HepG2 (cell line): ENCODE results near the gene ATG7.

ENCODE experiments used
- CTCF ChIP-seq: sonication (generic); formaldehyde crosslinking; IDR thresholded peaks from 2 replicates; pipeline ENCODE4 v1.5.0; 2020; ENCODE audit warnings: mild to moderate bottlenecking, missing genetic modification reagents, moderate library complexity
- ELF4 ChIP-seq: sonication (generic); formaldehyde crosslinking; IDR thresholded peaks from 2 replicates; pipeline ENCODE4 v1.5.0; 2020; ENCODE audit warnings: missing genetic modification reagents, mild to moderate bottlenecking, moderate library complexity, borderline replicate concordance
- EP300 ChIP-seq, 3 experiments: sonication (generic) in 1 of 3; formaldehyde crosslinking in 1 of 3; IDR thresholded peaks; 2 replicates each; pipeline versions ENCODE4 v1.5.1 to v1.6.1; 2011 to 2020; ENCODE audit warnings: low read depth in 2 of 3, low read length in 2 of 3, borderline replicate concordance in 1 of 3, improper control_type of control experiment in 1 of 3, mild to moderate bottlenecking in 1 of 3, missing genetic modification reagents in 1 of 3, moderate library complexity in 1 of 3
- POLR2A ChIP-seq, 2 experiments: IDR thresholded peaks; 2 replicates each; pipeline ENCODE4 v1.6.1; 2011; ENCODE audit warnings: low read depth in 2 of 2, low read length in 2 of 2, mild to moderate bottlenecking in 1 of 2, moderate library complexity in 1 of 2; ENCODE audit not compliant: insufficient read depth in 1 of 2

GRCh38 chr3:11562277-11562881 is 290.2 kb downstream of the ATG7 start:
- no peak for TF ChIP-seq EP300 (IDR thresholded peaks at IDR 0.05; ENCODE audit: low read depth in 2 of 2, low read length in 2 of 2)
- TF ChIP-seq EP300 (CRISPR knock-in tag; IDR thresholded peaks at IDR 0.05; ENCODE audit: borderline replicate concordance): no peak
- no peak for TF ChIP-seq POLR2A (IDR thresholded peaks at IDR 0.05; ENCODE audit: insufficient read depth in 1 of 2, low read depth in 2 of 2, low read length in 2 of 2)
- no peak for TF ChIP-seq ELF4
- TF ChIP-seq CTCF (CRISPR knock-in tag): no peak
